ENCODE results near the gene FYN. TPM values are rescaled to one million over a fixed set of nuclear protein-coding genes. Genes with fewer than 3 reads are reported as not detected.
A peak's percentile ranks its signal among the peaks of the same experiment; 100 is the strongest.

The FYN gene
- total and polyA plus RNA-seq, 9 of the 15 experiments (the other 6 are each of a cell fraction or from before 2014, with no cell fraction given) = 2.9 to 22.1 (median 11.4) TPM

GRCh38 chr6:111703723-111704122 is 169.5 kb downstream of the FYN start (continued):
- TF ChIP-seq, protein P1, sequence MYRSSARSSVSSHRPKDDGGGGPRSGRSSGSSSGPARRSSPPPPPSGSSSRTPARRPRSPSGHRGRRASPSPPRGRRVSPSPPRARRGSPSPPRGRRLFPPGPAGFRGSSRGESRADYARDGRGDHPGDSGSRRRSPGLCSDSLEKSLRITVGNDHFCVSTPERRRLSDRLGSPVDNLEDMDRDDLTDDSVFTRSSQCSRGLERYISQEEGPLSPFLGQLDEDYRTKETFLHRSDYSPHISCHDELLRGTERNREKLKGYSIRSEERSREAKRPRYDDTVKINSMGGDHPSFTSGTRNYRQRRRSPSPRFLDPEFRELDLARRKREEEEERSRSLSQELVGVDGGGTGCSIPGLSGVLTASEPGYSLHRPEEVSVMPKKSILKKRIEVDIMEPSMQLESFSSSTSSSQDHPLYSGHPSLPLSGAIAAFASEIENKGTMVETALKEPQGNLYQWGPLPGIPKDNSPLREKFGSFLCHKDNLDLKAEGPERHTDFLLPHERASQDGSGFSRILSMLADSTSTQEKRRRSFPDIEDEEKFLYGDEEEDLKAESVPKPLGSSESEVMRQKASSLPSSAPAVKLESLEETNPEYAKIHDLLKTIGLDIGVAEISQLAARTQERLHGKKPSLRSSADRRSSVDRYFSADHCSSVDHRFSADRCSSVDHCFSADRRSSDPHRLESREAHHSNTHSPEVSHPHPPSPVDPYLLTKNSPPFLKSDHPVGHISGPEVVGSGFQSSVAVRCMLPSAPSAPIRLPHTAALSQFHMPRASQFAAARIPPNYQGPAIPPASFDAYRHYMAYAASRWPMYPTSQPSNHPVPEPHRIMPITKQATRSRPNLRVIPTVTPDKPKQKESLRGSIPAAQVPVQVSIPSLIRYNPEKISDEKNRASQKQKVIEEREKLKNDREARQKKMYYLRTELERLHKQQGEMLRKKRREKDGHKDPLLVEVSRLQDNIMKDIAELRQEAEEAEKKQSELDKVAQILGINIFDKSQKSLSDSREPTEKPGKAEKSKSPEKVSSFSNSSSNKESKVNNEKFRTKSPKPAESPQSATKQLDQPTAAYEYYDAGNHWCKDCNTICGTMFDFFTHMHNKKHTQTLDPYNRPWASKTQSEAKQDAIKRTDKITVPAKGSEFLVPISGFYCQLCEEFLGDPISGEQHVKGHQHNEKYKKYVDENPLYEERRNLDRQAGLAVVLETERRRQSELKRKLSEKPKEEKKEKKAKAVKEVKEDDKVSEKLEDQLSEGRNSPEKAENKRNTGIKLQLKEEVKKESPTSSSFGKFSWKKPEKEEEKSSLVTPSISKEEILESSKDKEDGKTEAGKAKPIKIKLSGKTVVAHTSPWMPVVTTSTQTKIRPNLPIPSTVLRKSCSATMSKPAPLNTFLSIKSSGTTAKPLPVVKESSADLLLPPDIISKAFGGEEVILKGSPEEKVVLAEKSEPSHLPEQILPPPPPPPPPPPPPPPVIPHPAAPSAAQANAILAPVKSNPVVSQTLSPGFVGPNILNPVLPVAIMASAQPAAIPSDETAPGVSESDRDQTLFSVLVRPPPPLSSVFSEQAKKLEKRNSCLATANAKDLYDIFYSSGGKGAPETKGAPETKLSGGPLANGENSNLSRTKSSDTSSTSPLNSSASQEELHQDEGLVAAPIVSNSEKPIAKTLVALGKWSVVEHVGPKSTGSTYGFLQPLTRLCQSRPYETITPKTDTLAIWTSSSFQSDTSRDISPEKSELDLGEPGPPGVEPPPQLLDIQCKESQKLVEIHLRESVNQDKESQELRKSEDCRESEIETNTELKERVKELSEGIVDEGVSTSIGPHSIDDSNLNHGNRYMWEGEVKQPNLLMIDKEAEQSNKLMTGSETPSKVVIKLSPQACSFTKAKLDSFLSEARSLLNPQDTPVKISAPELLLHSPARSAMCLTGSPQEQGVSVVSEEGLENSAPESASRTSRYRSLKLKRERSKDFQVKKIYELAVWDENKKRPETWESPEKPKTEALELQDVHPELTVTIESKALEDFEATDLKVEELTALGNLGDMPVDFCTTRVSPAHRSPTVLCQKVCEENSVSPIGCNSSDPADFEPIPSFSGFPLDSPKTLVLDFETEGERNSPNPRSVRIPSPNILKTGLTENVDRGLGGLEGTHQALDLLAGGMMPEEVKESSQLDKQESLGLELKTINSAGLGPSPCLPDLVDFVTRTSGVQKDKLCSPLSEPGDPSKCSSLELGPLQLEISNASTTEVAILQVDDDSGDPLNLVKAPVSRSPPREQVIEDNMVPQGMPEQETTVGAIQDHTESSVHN (IDR thresholded peaks at IDR 0.05; ENCODE audit: borderline replicate concordance in 1 of 2, low read depth in 1 of 2) = no peak
- TF ChIP-seq JUND (IDR thresholded peaks at IDR 0.05; ENCODE audit: borderline replicate concordance, low read depth, low read length) = no peak
- peak; percentile 41; the same call in 1 of the 3 replicates for TF ChIP-seq JUND (tag; IDR thresholded peaks at IDR 0.05; ENCODE audit: borderline replicate concordance, low read depth, low read length)
- TF ChIP-seq RBM15 (IDR thresholded peaks at IDR 0.05; ENCODE audit: insufficient read depth, low read length) = no peak
- TF ChIP-seq EP300 (IDR thresholded peaks at IDR 0.05; ENCODE audit: low read length) = no peak
- no peak for TF ChIP-seq SRF (CRISPR knock-in tag; IDR thresholded peaks at IDR 0.05)
- no peak for TF ChIP-seq CREB5 (CRISPR knock-in tag; IDR thresholded peaks at IDR 0.05)
- no peak for TF ChIP-seq GABPA (tag; conservative IDR thresholded peaks at IDR 0.05; ENCODE audit: low read depth)
- TF ChIP-seq KLF16 (IDR thresholded peaks at IDR 0.05) = no peak
- TF ChIP-seq SMAD4 (CRISPR knock-in tag; conservative IDR thresholded peaks at IDR 0.05) = no peak
- no peak for TF ChIP-seq ZNF24 (IDR thresholded peaks at IDR 0.05)
- peak; percentile 80 for TF ChIP-seq FOSL1 (tag; conservative IDR thresholded peaks at IDR 0.05)
- no peak for TF ChIP-seq SUPT5H (IDR thresholded peaks at IDR 0.05)
- no peak for TF ChIP-seq CBFA2T3 (IDR thresholded peaks at IDR 0.05)
- TF ChIP-seq DDX20 (tag; IDR thresholded peaks at IDR 0.05; ENCODE audit: low read depth) = no peak
- TF ChIP-seq RB1 (IDR thresholded peaks at IDR 0.05; ENCODE audit: low read depth) = no peak
- TF ChIP-seq HIVEP1 (CRISPR knock-in tag; IDR thresholded peaks at IDR 0.05) = no peak
- no peak for TF ChIP-seq TBP (optimal IDR thresholded peaks at IDR 0.05; ENCODE audit: low read depth, low read length)
- peak in 1 of 2 experiments; percentile 32; a peak in 1 of 4 replicates for TF ChIP-seq RCOR1 (IDR thresholded peaks at IDR 0.05; ENCODE audit: borderline replicate concordance in 1 of 2, low read depth in 2 of 2, low read length in 2 of 2)
- no peak for TF ChIP-seq ZNF146 (CRISPR knock-in tag; IDR thresholded peaks at IDR 0.05; ENCODE audit: unreplicated experiment)
- no peak for TF ChIP-seq NCOR1 (IDR thresholded peaks at IDR 0.05)

Measured in K562 (cell line).